Ascending aorta (tissue), 2 donors: ENCODE measurements around the gene TNIK. TPM values are rescaled to one million over a fixed set of nuclear protein-coding genes. Genes with fewer than 3 reads are reported as not detected.

ENCODE experiments used
- DNase-seq, 2 donors: peaks; one replicate each; pipeline ENCODE4 v3.0.0-alpha.2; 2019; ENCODE audit warnings: low spot score in 2 of 2
- H3K27ac ChIP-seq, 2 donors: fragments of 200-600 bp; sonication (generic); one replicate each; pipeline ENCODE4 v1.5.1; 2016 to 2017; ENCODE audit warnings: mild to moderate bottlenecking in 1 of 2
- H3K27me3 ChIP-seq: fragments of 200-600 bp; sonication (generic); one replicate; pipeline ENCODE4 v1.5.1; 2017
- H3K36me3 ChIP-seq, 2 donors: fragments of 200-600 bp; sonication (generic); one replicate each; pipeline ENCODE4 v1.5.1; 2016
- H3K4me1 ChIP-seq, 2 donors: fragments of 200-600 bp; sonication (generic); one replicate each; pipeline ENCODE4 v1.5.1; 2016 to 2017; ENCODE audit warnings: mild to moderate bottlenecking in 1 of 2
- H3K4me3 ChIP-seq, 2 donors: fragments of 200-600 bp; sonication (generic); one replicate each; pipeline ENCODE4 v1.5.1; 2016 to 2017; ENCODE audit warnings: mild to moderate bottlenecking in 1 of 2
- H3K9me3 ChIP-seq, 2 donors: fragments of 200-600 bp; sonication (generic); one replicate each; pipeline ENCODE4 v1.5.1; 2016
- CTCF ChIP-seq, 3 experiments: fragments of 200-600 bp in 2 of 3; fragments of 450-650 bp in 1 of 3; sonication (generic) in 2 of 3; IDR thresholded peaks; one replicate each; pipeline ENCODE4 v1.5.1; 2016 to 2019; ENCODE audit warnings: antibody characterized with exemption in 3 of 3, mild to moderate bottlenecking in 1 of 3, moderate library complexity in 1 of 3
- intact Hi-C: fragments of 100-400 bp; cut with DNase I; formaldehyde crosslinking; loops from one replicate; pipeline ENCODE4 v1.15.1; 2023
- total RNA-seq: library from RNA; depleted of rRNA; stranded (reverse); fragments of >200 nt; gene quantifications from one replicate; pipeline ENCODE4 v1.1.0, GENCODE V29; 2016

Gene TNIK
- total RNA-seq, 1 donor from 2014 or later, result 0.75 TPM

GRCh38 chr3:171491361-171491760 lies 31.2 kb upstream of the TNIK start:
- no peaks in the 10 kb centered on the region for H3K27me3 ChIP-seq
- no peak for DNase-seq
- H3K27ac ChIP-seq, result no peak overlapping the region
- H3K4me1 ChIP-seq, result no peaks in the 10 kb centered on the region
- H3K4me3 ChIP-seq, result no peak overlapping the region
- no peaks in the 10 kb centered on the region for H3K9me3 ChIP-seq
- no peak for TF ChIP-seq CTCF (IDR thresholded peaks at IDR 0.05)
- intact Hi-C loops, result no loop called here
- no peaks in the 10 kb centered on the region for H3K36me3 ChIP-seq

- Histone ChIP-seq H3K27ac (no peak overlapping the region), H3K36me3 (no peaks in the 10 kb centered on the region), H3K4me1 (no peaks in the 10 kb centered on the region), H3K9me3 (no peaks in the 10 kb centered on the region), H3K4me3 (no peak overlapping the region), H3K27me3 (no peaks in the 10 kb centered on the region)
- intact Hi-C loops, result no loop called here
- no peak for DNase-seq
- TF ChIP-seq CTCF (IDR thresholded peaks at IDR 0.05), result no peak
Observed at GRCh38 chr3:171490901-171491300, 30.7 kb upstream of the TNIK start.

GRCh38 chr3:171489348-171489747 lies 29.1 kb upstream of the TNIK start:
- H3K36me3 ChIP-seq, result no peaks in the 10 kb centered on the region
- no peak overlapping the region for H3K4me3 ChIP-seq
- H3K27me3 ChIP-seq, result no peaks in the 10 kb centered on the region
- no peaks in the 10 kb centered on the region for H3K9me3 ChIP-seq
- TF ChIP-seq CTCF (IDR thresholded peaks at IDR 0.05), result no peak
- intact Hi-C loops, result no loop called here
- no peaks in the 10 kb centered on the region for H3K4me1 ChIP-seq
- no peak overlapping the region for H3K27ac ChIP-seq
- DNase-seq, result no peak

GRCh38 chr3:171488479-171488878 lies 28.3 kb upstream of the TNIK start:
- Histone ChIP-seq H3K27me3 (no peaks in the 10 kb centered on the region), H3K9me3 (no peaks in the 10 kb centered on the region), H3K27ac (no peak overlapping the region), H3K4me3 (no peak overlapping the region), H3K36me3 (no peaks in the 10 kb centered on the region), H3K4me1 (no peaks in the 10 kb centered on the region)
- TF ChIP-seq CTCF (IDR thresholded peaks at IDR 0.05), result no peak
- intact Hi-C loops, result no loop called here
- DNase-seq, result no peak

- intact Hi-C loops, result no loop called here
- H3K9me3 ChIP-seq, result no peaks in the 10 kb centered on the region
- no peaks in the 10 kb centered on the region for H3K27me3 ChIP-seq
- H3K4me1 ChIP-seq, result no peaks in the 10 kb centered on the region
- no peak overlapping the region for H3K27ac ChIP-seq
- H3K36me3 ChIP-seq, result no peaks in the 10 kb centered on the region
- no peak for DNase-seq
- H3K4me3 ChIP-seq, result no peak overlapping the region
- TF ChIP-seq CTCF (IDR thresholded peaks at IDR 0.05), result no peak
Observed at GRCh38 chr3:171487382-171487781, 27.2 kb upstream of the TNIK start.

GRCh38 chr3:171485338-171485737 lies 25.1 kb upstream of the TNIK start:
- no peak for DNase-seq
- Histone ChIP-seq H3K36me3 (no peaks in the 10 kb centered on the region), H3K4me1 (no peaks in the 10 kb centered on the region), H3K9me3 (no peaks in the 10 kb centered on the region), H3K27ac (no peak overlapping the region), H3K27me3 (no peaks in the 10 kb centered on the region), H3K4me3 (no peak overlapping the region)
- no peak for TF ChIP-seq CTCF (IDR thresholded peaks at IDR 0.05)
- intact Hi-C loops, result no loop called here
